GM06990 (cell line): ENCODE results near the gene CARM1.

ENCODE experiments used
- DNase-seq: peaks from one replicate; pipeline ENCODE4 v3.0.0-alpha.2; 2011; ENCODE audit not compliant: insufficient read length; ENCODE audit errors: extremely low read depth
- H3K27me3 ChIP-seq: replicated peaks from 2 replicates; pipeline ENCODE4 v1.6.0; 2011; ENCODE audit warnings: low read length; ENCODE audit not compliant: control insufficient read depth, insufficient read depth
- H3K36me3 ChIP-seq: 2 replicates; pipeline ENCODE4 v1.5.1; 2011; ENCODE audit warnings: low read length; ENCODE audit not compliant: control insufficient read depth, insufficient read depth
- H3K4me3 ChIP-seq: replicated peaks from 2 replicates; pipeline ENCODE4 v1.5.1; 2011; ENCODE audit warnings: low read depth, mild to moderate bottlenecking, control low read depth, low read length
- CTCF ChIP-seq: IDR thresholded peaks from 2 replicates; pipeline ENCODE4 v1.5.1; 2011; ENCODE audit warnings: low read length, control low read depth, mild to moderate bottlenecking, inconsistent platforms; ENCODE audit not compliant: insufficient read depth, poor library complexity, severe bottlenecking

The CARM1 gene

GRCh38 chr19:10892256-10892655, 20.9 kb downstream of the CARM1 start:
- no peak overlapping the region for H3K4me3 ChIP-seq
- peaks cover 5% of the 10 kb centered on the region for H3K36me3 ChIP-seq
- no peak for DNase-seq
- TF ChIP-seq CTCF = no peak
- no peaks in the 10 kb centered on the region for H3K27me3 ChIP-seq

- no peak for TF ChIP-seq CTCF
- no peak for DNase-seq
- no peak overlapping the region for H3K4me3 ChIP-seq
- no peaks in the 10 kb centered on the region for H3K27me3 ChIP-seq
- peaks cover 5% of the 10 kb centered on the region for H3K36me3 ChIP-seq
Measured at GRCh38 chr19:10894911-10895213, 23.5 kb downstream of the CARM1 start.

- no peak for DNase-seq
- H3K36me3 ChIP-seq = peaks cover 5% of the 10 kb centered on the region
- TF ChIP-seq CTCF = no peak
- H3K4me3 ChIP-seq = no peak overlapping the region
- no peaks in the 10 kb centered on the region for H3K27me3 ChIP-seq
Measured at GRCh38 chr19:10895363-10895762, 24.0 kb downstream of the CARM1 start.

- peak; percentile 15 for TF ChIP-seq CTCF
- Histone ChIP-seq H3K27me3 (no peaks in the 10 kb centered on the region), H3K4me3 (no peak overlapping the region), H3K36me3 (peaks cover 3% of the 10 kb centered on the region)
- no peak for DNase-seq
Measured at GRCh38 chr19:10895920-10896319, 24.6 kb downstream of the CARM1 start.

GRCh38 chr19:10896851-10897526, 25.6 kb downstream of the CARM1 start:
- no peak for TF ChIP-seq CTCF
- DNase-seq = no peak
- H3K4me3 ChIP-seq = no peak overlapping the region
- H3K36me3 ChIP-seq = peaks cover 1% of the 10 kb centered on the region
- H3K27me3 ChIP-seq = no peaks in the 10 kb centered on the region

GRCh38 chr19:10898633-10899032, 27.3 kb downstream of the CARM1 start:
- H3K36me3 ChIP-seq = peaks cover 1% of the 10 kb centered on the region; the same call in 1 of the 2 replicates
- no peaks in the 10 kb centered on the region for H3K27me3 ChIP-seq
- no peak for DNase-seq
- no peak for TF ChIP-seq CTCF
- H3K4me3 ChIP-seq = no peak overlapping the region
